ENCODE data around the gene KATNAL1. TPM values are rescaled to one million over a fixed set of nuclear protein-coding genes. Genes with fewer than 3 reads are reported as not detected.

Gene KATNAL1
- total and polyA plus RNA-seq, 2 of the 4 experiments (the other 2 are of a cell fraction), result 6.9 to 16.8 TPM

- ATAC-seq (ENCODE audit: low read depth) (no peak), DNase-seq (peak; percentile 4)
- intact Hi-C loops (cut with micrococcal nuclease) (no loop called here), dilution Hi-C loops (cut with HindIII; ENCODE audit: low sequenced_read_pairs, unreplicated experiment) (no loop called here), in situ Hi-C loops (cut with MboI; ENCODE audit: low sequenced_read_pairs) (no loop called here)
- H2BK15ac ChIP-seq (ENCODE audit: low read depth, low read length), result no peak overlapping the region
- no peak overlapping the region for H4K5ac ChIP-seq (ENCODE audit: low read depth, low read length)
- ChIA-PET POLR2A (ENCODE audit: unreplicated experiment) (no interaction called here), CTCF (interaction anchor here (0.6 kb wide), 2 partner anchors 48 to 223 kb away, joined by 5 to 6 read pairs; no protein-coding TSS in a partner anchor)
- H3K27me3 ChIP-seq (ENCODE audit: control insufficient read depth, insufficient read depth, low read length), result no peaks in the 10 kb centered on the region
- no peaks in the 10 kb centered on the region for H4K20me1 ChIP-seq (ENCODE audit: insufficient read depth, low read length)
- H3K79me1 ChIP-seq (ENCODE audit: low read depth in 1 of 2, low read length in 2 of 2), result peaks cover 0 to 5% of the 10 kb centered on the region in 2 experiments; a peak in 1 of 4 replicates
- H3K18ac ChIP-seq (ENCODE audit: low read depth, low read length), result no peak overlapping the region
- no peak overlapping the region for H2AFZ ChIP-seq (replicated peaks; ENCODE audit: low read length, poor library complexity)
- H3K9me1 ChIP-seq (ENCODE audit: insufficient read depth, low read length), result peaks cover 15% of the 10 kb centered on the region
- H3K4me3 ChIP-seq (ENCODE audit: insufficient read depth, low read depth, low read length), result no peak overlapping the region
- no peak overlapping the region for H4K91ac ChIP-seq (ENCODE audit: insufficient read depth, low read depth, low read length)
- H3K4me2 ChIP-seq (ENCODE audit: low read depth, low read length), result no peak overlapping the region
- H3K23ac ChIP-seq (ENCODE audit: low read depth, low read length), result no peak overlapping the region
- H4K8ac ChIP-seq (ENCODE audit: low read depth in 2 of 2, low read length in 2 of 2), result no peak overlapping the region
- no peak for TF ChIP-seq RAD21 (IDR thresholded peaks at IDR 0.05; ENCODE audit: low read length)
- peak; percentile 25; the same call in 1 of the 2 replicates for TF ChIP-seq CTCF (conservative IDR thresholded peaks at IDR 0.05; ENCODE audit: low read depth, low read length)
- peak; percentile 17; the same call in 1 of the 2 replicates for TF ChIP-seq SMC3 (IDR thresholded peaks at IDR 0.05; ENCODE audit: low read depth, low read length)
- H3K4me1 ChIP-seq (ENCODE audit: control insufficient read depth, insufficient read depth, low read length), result peaks cover 17% of the 10 kb centered on the region
- no peak overlapping the region for H3K4ac ChIP-seq (ENCODE audit: low read depth, low read length)
- H3K9me3 ChIP-seq (ENCODE audit: control insufficient read depth, insufficient read depth, low read length), result no peaks in the 10 kb centered on the region
- no peak overlapping the region for H3K14ac ChIP-seq (replicated peaks; ENCODE audit: low read depth, low read length)
- H3K36me3 ChIP-seq (ENCODE audit: control insufficient read depth, insufficient read depth, low read length), result no peaks in the 10 kb centered on the region
- H3K56ac ChIP-seq (ENCODE audit: extremely low read depth, insufficient read depth, low read length), result no peak overlapping the region
- no peak overlapping the region for H3K27ac ChIP-seq (ENCODE audit: insufficient read depth, low read length)
- no peak overlapping the region for H2BK120ac ChIP-seq (ENCODE audit: low read depth, low read length)
- H2BK20ac ChIP-seq (ENCODE audit: low read depth, low read length), result no peak overlapping the region
- no peak overlapping the region for H2AK9ac ChIP-seq (replicated peaks; ENCODE audit: low read depth, low read length, poor library complexity)
- H3K9ac ChIP-seq (ENCODE audit: low read depth, low read length), result no peak overlapping the region
- BruUV-seq (replicated peaks), result no TSS peak
- H2AK5ac ChIP-seq (ENCODE audit: low read depth, low read length), result no peak overlapping the region
- H2BK5ac ChIP-seq (ENCODE audit: low read depth, low read length, poor library complexity, severe bottlenecking), result no peak overlapping the region
- WGBS, 2 experiments (ENCODE audit: extremely low coverage in 2 of 2, insufficient read length in 1 of 2), result 97% methylated on average over 6 of the region's 13 CpGs; no CpG with 5 or more reads in 1 of the 2 experiments
Measured at GRCh38 chr13:30334663-30335386, 27.5 kb upstream of the KATNAL1 start.

Data from IMR-90 (cell line).